Liver (tissue), 9 donors: ENCODE measurements around the gene UFC1. TPM values are rescaled to one million over a fixed set of nuclear protein-coding genes. Genes with fewer than 3 reads are reported as not detected.

ENCODE experiments used
- DNase-seq: peaks from one replicate; pipeline ENCODE4 v3.0.0-alpha.2; 2017; ENCODE audit warnings: low spot score
- H3K27ac ChIP-seq, 2 donors: one replicate each; pipeline ENCODE4 v1.7.0; 2013; ENCODE audit warnings: inconsistent platforms in 2 of 2, low read length in 2 of 2, control low read depth in 1 of 2, low read depth in 1 of 2, mild to moderate bottlenecking in 1 of 2
- H3K27me3 ChIP-seq, 4 donors: one replicate each; pipeline versions ENCODE4 v1.6.1 to v1.7.0; 2013; ENCODE audit warnings: low read length in 3 of 4, inconsistent platforms in 1 of 4, mild to moderate bottlenecking in 1 of 4, moderate library complexity in 1 of 4; ENCODE audit not compliant: control insufficient read depth in 4 of 4, insufficient read depth in 4 of 4
- H3K36me3 ChIP-seq, 4 donors: one replicate each; pipeline versions ENCODE4 v1.6.1 to v1.7.0; 2013; ENCODE audit warnings: low read length in 3 of 4, mild to moderate bottlenecking in 3 of 4, low read depth in 1 of 4, moderate library complexity in 1 of 4; ENCODE audit not compliant: control insufficient read depth in 4 of 4, insufficient read depth in 3 of 4
- H3K4me1 ChIP-seq, 4 donors: one replicate each; pipeline versions ENCODE4 v1.6.1 to v1.7.0; 2013; ENCODE audit warnings: low read length in 3 of 4, mild to moderate bottlenecking in 3 of 4, moderate library complexity in 1 of 4; ENCODE audit not compliant: control insufficient read depth in 4 of 4, insufficient read depth in 4 of 4
- H3K4me3 ChIP-seq, 3 donors: one replicate each; pipeline versions ENCODE4 v1.6.1 to v1.7.0; 2013; ENCODE audit warnings: low read length in 3 of 3, control low read depth in 1 of 3, low read depth in 1 of 3, mild to moderate bottlenecking in 1 of 3
- H3K9ac ChIP-seq, 2 donors: one replicate each; pipeline ENCODE4 v1.7.0; 2013; ENCODE audit warnings: low read length in 2 of 2, mild to moderate bottlenecking in 2 of 2, moderate library complexity in 2 of 2, control low read depth in 1 of 2, low read depth in 1 of 2
- H3K9me3 ChIP-seq, 4 donors: one replicate each; pipeline versions ENCODE4 v1.6.1 to v1.7.0; 2013; ENCODE audit warnings: low read length in 3 of 4; ENCODE audit not compliant: control insufficient read depth in 4 of 4
- ATF3 ChIP-seq: IDR thresholded peaks from 2 replicates; pipeline ENCODE4 v1.6.1; 2016; ENCODE audit warnings: antibody characterized with exemption
- CTCF ChIP-seq: fragments of 150-350 bp; IDR thresholded peaks from 2 replicates; pipeline ENCODE4 v1.5.1; 2017; ENCODE audit warnings: improper control_type of control experiment, low read depth, low read length; ENCODE audit not compliant: missing input control
- EGR1 ChIP-seq, 2 donors: IDR thresholded peaks; 2 replicates each; pipeline ENCODE4 v1.6.1; 2016 to 2018; ENCODE audit warnings: antibody characterized with exemption in 2 of 2, low read depth in 2 of 2
- FOXA1 ChIP-seq: IDR thresholded peaks from 2 replicates; pipeline ENCODE4 v1.6.1; 2016; ENCODE audit warnings: antibody characterized with exemption
- FOXA2 ChIP-seq: IDR thresholded peaks from 2 replicates; pipeline ENCODE4 v1.6.1; 2016; ENCODE audit warnings: antibody characterized with exemption
- GABPA ChIP-seq, 2 donors: IDR thresholded peaks in 1 of 2; conservative IDR thresholded peaks in 1 of 2; 2 replicates each; pipeline ENCODE4 v1.6.1; 2016; ENCODE audit warnings: antibody characterized with exemption in 2 of 2, mild to moderate bottlenecking in 1 of 2, moderate library complexity in 1 of 2
- HNF4A ChIP-seq, 2 donors: conservative IDR thresholded peaks; 2 replicates each; pipeline ENCODE4 v1.6.1; 2016; ENCODE audit warnings: antibody characterized with exemption in 2 of 2, mild to moderate bottlenecking in 2 of 2
- HNF4G ChIP-seq: IDR thresholded peaks from 2 replicates; pipeline ENCODE4 v1.6.1; 2016; ENCODE audit warnings: antibody characterized with exemption
- JUND ChIP-seq, 2 donors: IDR thresholded peaks; 2 replicates each; pipeline ENCODE4 v1.6.1; 2016; ENCODE audit warnings: antibody characterized with exemption in 2 of 2
- MAX ChIP-seq: IDR thresholded peaks from 2 replicates; pipeline ENCODE4 v1.6.1; 2016; ENCODE audit warnings: antibody characterized with exemption
- RAD21 ChIP-seq, 2 donors: IDR thresholded peaks; 2 replicates each; pipeline ENCODE4 v1.6.1; 2016; ENCODE audit warnings: antibody characterized with exemption in 2 of 2, mild to moderate bottlenecking in 2 of 2
- REST ChIP-seq: IDR thresholded peaks from 2 replicates; pipeline ENCODE4 v1.6.1; 2016; ENCODE audit warnings: antibody characterized with exemption, mild to moderate bottlenecking
- RXRA ChIP-seq, 2 donors: IDR thresholded peaks; 2 replicates each; pipeline ENCODE4 v1.6.1; 2017 to 2018; ENCODE audit warnings: antibody characterized with exemption in 2 of 2, mild to moderate bottlenecking in 1 of 2
- SP1 ChIP-seq: IDR thresholded peaks from 2 replicates; pipeline ENCODE4 v1.6.1; 2018; ENCODE audit warnings: antibody characterized with exemption, mild to moderate bottlenecking
- TAF1 ChIP-seq: conservative IDR thresholded peaks from 2 replicates; pipeline ENCODE4 v1.6.1; 2016; ENCODE audit warnings: antibody characterized with exemption, mild to moderate bottlenecking
- YY1 ChIP-seq: IDR thresholded peaks from 2 replicates; pipeline ENCODE4 v1.6.1; 2016; ENCODE audit warnings: antibody characterized with exemption, mild to moderate bottlenecking
- ZBTB33 ChIP-seq: IDR thresholded peaks from 2 replicates; pipeline ENCODE4 v1.6.1; 2016; ENCODE audit warnings: antibody characterized with exemption
- WGBS: extraction: QIAGEN DNeasy Blood & Tissue Kit; methylation state at CpG from one replicate; pipeline ENCODE4 v1.1.7; 2013; 5-methylcytosine and 5-hydroxymethylcytosine counted together
- polyA plus RNA-seq, 2 donors: library from polyadenylated mRNA; stranded (reverse) in 1 of 2; unstranded in 1 of 2; fragments of 200-250 nt in 1 of 2; fragments of >200 nt in 1 of 2; fragmentation: Nextera tagmentation in 1 of 2; extraction: Ambion mirVana in 1 of 2; gene quantifications; one replicate each; pipeline versions ENCODE4 v1.2.1 to v1.2.3, GENCODE V29; 2013 to 2015
- total RNA-seq, 2 donors: library from RNA; depleted of rRNA; stranded (reverse); fragments of >200 nt; gene quantifications; one replicate each; pipeline ENCODE4 v1.2.3, GENCODE V29; 2014
- donor health status: healthy.
- donor health status: healthy.
- donor health status: healthy.
- donor health status: healthy.
- donor health status: healthy.

UFC1 gene
- total and polyA plus RNA-seq, 4 donors, result 34.2 to 47.5 (median 43.3) TPM

GRCh38 chr1:161119092-161119903 is 34.5 kb upstream of the UFC1 start:
- peak overlapping the region; percentile 89 to 93 for H3K27ac ChIP-seq
- no peaks in the 10 kb centered on the region for H3K9me3 ChIP-seq
- H3K4me3 ChIP-seq, result peak overlapping the region; percentile 83 to 98 (median 98)
- no peaks in the 10 kb centered on the region for H3K27me3 ChIP-seq
- H3K4me1 ChIP-seq, result peaks cover 12 to 43% (median 36%) of the 10 kb centered on the region in 4 donors
- peak overlapping the region; percentile 26 to 84 for H3K9ac ChIP-seq
- H3K36me3 ChIP-seq, result peaks cover 9 to 43% (median 33%) of the 10 kb centered on the region in 4 donors
- TF ChIP-seq RXRA (IDR thresholded peaks at IDR 0.05) (peak; percentile 58 to 71), GABPA (IDR thresholded peaks at IDR 0.05 in 1 of 2, conservative IDR thresholded peaks at IDR 0.05 in 1 of 2) (peak in 1 of 2 donors; percentile 55), CTCF (peak; percentile 21), SP1 (peak; percentile 61), TAF1 (no peak), HNF4A (conservative IDR thresholded peaks at IDR 0.05) (peak; percentile 77 to 88), REST (no peak), ATF3 (no peak), ZBTB33 (no peak), HNF4G (peak; percentile 6), MAX (peak; percentile 57), YY1 (peak; percentile 54), FOXA2 (no peak), EGR1 (IDR thresholded peaks at IDR 0.05; ENCODE audit: low read depth in 2 of 2) (peak in 1 of 2 donors; percentile 18), RAD21 (IDR thresholded peaks at IDR 0.05) (no peak), JUND (IDR thresholded peaks at IDR 0.05) (no peak), FOXA1 (no peak)
- DNase-seq, result peak; percentile 62
- WGBS, result 24% methylated on average over 10 of the region's 10 CpGs
